Measurements from ENCODE around the gene GASK1A. TPM values are rescaled to one million over a fixed set of nuclear protein-coding genes. Genes with fewer than 3 reads are reported as not detected.

GASK1A gene
- total and polyA plus RNA-seq, 2 of the 4 experiments (the other 2 are of a cell fraction): 0.18 to 0.19 TPM

GRCh38 chr3:43013743-43014155 lies 34.6 kb downstream of the GASK1A start:
- H3K4me3 ChIP-seq (ENCODE audit: insufficient read depth, low read depth, low read length): no peak overlapping the region
- no peak overlapping the region for H3K14ac ChIP-seq (replicated peaks; ENCODE audit: low read depth, low read length)
- H2AFZ ChIP-seq (replicated peaks; ENCODE audit: low read length, poor library complexity): no peak overlapping the region
- ATAC-seq (ENCODE audit: low read depth) (no peak), DNase-seq (no peak)
- no peaks in the 10 kb centered on the region for H4K20me1 ChIP-seq (ENCODE audit: insufficient read depth, low read length)
- no TSS peak for BruUV-seq (replicated peaks)
- no peak for TF ChIP-seq CEBPB (IDR thresholded peaks at IDR 0.05; ENCODE audit: low read depth, low read length)
- no peak for TF ChIP-seq CTCF (conservative IDR thresholded peaks at IDR 0.05; ENCODE audit: low read depth, low read length)
- no peak for TF ChIP-seq CHD1 (IDR thresholded peaks at IDR 0.05; ENCODE audit: low read depth, low read length)
- no peak for TF ChIP-seq RFX5 (IDR thresholded peaks at IDR 0.05; ENCODE audit: low read depth, low read length)
- TF ChIP-seq MAFK (IDR thresholded peaks at IDR 0.05; ENCODE audit: low read depth, low read length): no peak
- TF ChIP-seq POLR2A (IDR thresholded peaks at IDR 0.05; ENCODE audit: low read depth, low read length): no peak
- no peak for TF ChIP-seq SMC3 (IDR thresholded peaks at IDR 0.05; ENCODE audit: low read depth, low read length)
- no peak for TF ChIP-seq RAD21 (IDR thresholded peaks at IDR 0.05; ENCODE audit: low read length)
- no peak for TF ChIP-seq RCOR1 (IDR thresholded peaks at IDR 0.05; ENCODE audit: insufficient replicate concordance, low read length)
- no peak for TF ChIP-seq MAZ (IDR thresholded peaks at IDR 0.05; ENCODE audit: borderline replicate concordance, low read depth, low read length)
- TF ChIP-seq USF2 (IDR thresholded peaks at IDR 0.05; ENCODE audit: low read depth, low read length): no peak
- no peak for TF ChIP-seq MXI1 (IDR thresholded peaks at IDR 0.05; ENCODE audit: borderline replicate concordance, low read depth, low read length)
- intact Hi-C loops (cut with micrococcal nuclease): no loop called here
- no peak overlapping the region for H3K56ac ChIP-seq (ENCODE audit: extremely low read depth, insufficient read depth, low read length)
- no peaks in the 10 kb centered on the region for H3K4me1 ChIP-seq (ENCODE audit: control insufficient read depth, insufficient read depth, low read length)
- ChIA-PET CTCF (no interaction called here), POLR2A (ENCODE audit: unreplicated experiment) (no interaction called here)
- in situ Hi-C loops (cut with MboI; ENCODE audit: low sequenced_read_pairs): no loop called here
- no peaks in the 10 kb centered on the region for H3K36me3 ChIP-seq (ENCODE audit: control insufficient read depth, insufficient read depth, low read length)
- H2BK5ac ChIP-seq (ENCODE audit: low read depth, low read length, poor library complexity, severe bottlenecking): no peak overlapping the region
- H3K4me2 ChIP-seq (ENCODE audit: low read depth, low read length): no peak overlapping the region
- H2AK5ac ChIP-seq (ENCODE audit: low read depth, low read length): no peak overlapping the region
- peak overlapping the region; percentile 72 for H2AK9ac ChIP-seq (replicated peaks; ENCODE audit: low read depth, low read length, poor library complexity)
- H2BK120ac ChIP-seq (ENCODE audit: low read depth, low read length): no peak overlapping the region
- H3K9ac ChIP-seq (ENCODE audit: low read depth, low read length): no peak overlapping the region
- H3K4ac ChIP-seq (ENCODE audit: low read depth, low read length): no peak overlapping the region
- WGBS, 2 experiments (ENCODE audit: extremely low coverage in 2 of 2, insufficient read length in 1 of 2): 33% methylated on average over 2 of the region's 2 CpGs; no CpG with 5 or more reads in 1 of the 2 experiments
- H3K79me1 ChIP-seq (ENCODE audit: low read depth in 1 of 2, low read length in 2 of 2): no peaks in the 10 kb centered on the region
- no peaks in the 10 kb centered on the region for H3K9me1 ChIP-seq (ENCODE audit: insufficient read depth, low read length)
- H3K18ac ChIP-seq (ENCODE audit: low read depth, low read length): no peak overlapping the region
- no peak overlapping the region for H3K27ac ChIP-seq (ENCODE audit: insufficient read depth, low read length)
- H3K27me3 ChIP-seq (ENCODE audit: control insufficient read depth, insufficient read depth, low read length): peaks cover under 1% of the 10 kb centered on the region; the same call in 1 of the 2 replicates
- no peak overlapping the region for H3K23ac ChIP-seq (ENCODE audit: low read depth, low read length)
- peaks cover 5% of the 10 kb centered on the region; the same call in 1 of the 2 replicates for H3K9me3 ChIP-seq (ENCODE audit: control insufficient read depth, insufficient read depth, low read length)
- dilution Hi-C loops (cut with HindIII; ENCODE audit: low sequenced_read_pairs, unreplicated experiment): no loop called here
- H2BK20ac ChIP-seq (ENCODE audit: low read depth, low read length): no peak overlapping the region
- no peak overlapping the region for H4K5ac ChIP-seq (ENCODE audit: low read depth, low read length)
- H4K91ac ChIP-seq (ENCODE audit: insufficient read depth, low read depth, low read length): no peak overlapping the region
- no peak overlapping the region for H4K8ac ChIP-seq (ENCODE audit: low read depth in 2 of 2, low read length in 2 of 2)
- H2BK15ac ChIP-seq (ENCODE audit: low read depth, low read length): no peak overlapping the region

Measured in IMR-90 (cell line).